Right lobe of liver (tissue), 6 donors: ENCODE data around the gene KCNQ2. TPM values are rescaled to one million over a fixed set of nuclear protein-coding genes. Genes with fewer than 3 reads are reported as not detected.

ENCODE experiments used
- ATAC-seq, 4 donors: fragments of 200-7000 bp; cut with Tn5 transposase; one replicate each; pipeline ENCODE4 v1.9.1; 2020; ENCODE audit warnings: mild to moderate bottlenecking in 4 of 4, moderate library complexity in 4 of 4
- DNase-seq, 3 donors: peaks; one replicate each; pipeline ENCODE4 v3.0.0-alpha.2; 2020
- H3K27ac ChIP-seq, 3 donors: fragments of 200-600 bp; one replicate each; pipeline ENCODE4 v1.8.0; 2022
- H3K27me3 ChIP-seq, 2 donors: fragments of 200-600 bp; one replicate each; pipeline ENCODE4 v1.8.0; 2022
- H3K36me3 ChIP-seq, 4 donors: fragments of 200-600 bp; sonication (generic) in 1 of 4; one replicate each; pipeline versions ENCODE4 v1.5.1 to v1.8.0; 2017 to 2022; ENCODE audit warnings: control low read depth in 1 of 4
- H3K4me1 ChIP-seq, 4 donors: fragments of 200-600 bp; sonication (generic) in 1 of 4; one replicate each; pipeline versions ENCODE4 v1.5.1 to v1.8.0; 2017 to 2022; ENCODE audit warnings: control low read depth in 1 of 4
- H3K4me3 ChIP-seq, 3 donors: fragments of 200-600 bp; one replicate each; pipeline ENCODE4 v1.8.0; 2022
- H3K9me3 ChIP-seq, 4 donors: fragments of 200-600 bp; sonication (generic) in 1 of 4; one replicate each; pipeline versions ENCODE4 v1.5.1 to v1.8.0; 2017 to 2022; ENCODE audit warnings: control low read depth in 1 of 4
- POLR2A ChIP-seq: fragments of 450-650 bp; IDR thresholded peaks from one replicate; pipeline ENCODE4 v1.6.1; 2017; ENCODE audit warnings: antibody characterized with exemption, mild to moderate bottlenecking
- WGBS: methylation state at CpG from one replicate; pipeline ENCODE4 v1.1.6; 2018; ENCODE audit warnings: low coverage, low lambda C conversion rate; ENCODE audit not compliant: insufficient coverage; ENCODE audit errors: missing lambda C conversion rate; 5-methylcytosine and 5-hydroxymethylcytosine counted together
- intact Hi-C, 2 donors: fragments of 100-400 bp; cut with DNase I; formaldehyde crosslinking; loops; one replicate each; pipeline versions ENCODE4 v1.11.2 to v1.14.1; 2022
- total RNA-seq, 6 experiments: library from RNA; depleted of rRNA in 2 of 6; stranded (reverse); fragments of >200 nt in 2 of 6; fragmentation: NEBNext Ultra II Directional in 3 of 6; extraction: Animal tissue kit (Norgen Biotek cat#: 25700) in 3 of 6; gene quantifications; one replicate each; pipeline versions ENCODE4 v1.1.0 to v1.2.4, GENCODE V29; 2016 to 2023
- TF ChIP-seq, protein P1 (sequence below), 4 donors: fragments of 200-600 bp in 3 of 4; fragments of 450-650 bp in 1 of 4; IDR thresholded peaks; one replicate each; pipeline versions ENCODE4 v1.5.1 to v1.8.0; 2016 to 2022; ENCODE audit warnings: antibody characterized with exemption in 4 of 4, mild to moderate bottlenecking in 2 of 4
- donor health status: DM: no; HTN: yes; CAD: no.
- donor health status: DM: no; HTN: no; CAD: no.
- donor health status: DM: no; HTN: no; CAD: no.
- donor health status: DM: no; HTN: yes; CAD: no.
- donor health status: DM: no; HTN: yes; CAD: no.

The KCNQ2 gene
- total RNA-seq, 6 experiments from 2014 or later: not detected

DNA sequence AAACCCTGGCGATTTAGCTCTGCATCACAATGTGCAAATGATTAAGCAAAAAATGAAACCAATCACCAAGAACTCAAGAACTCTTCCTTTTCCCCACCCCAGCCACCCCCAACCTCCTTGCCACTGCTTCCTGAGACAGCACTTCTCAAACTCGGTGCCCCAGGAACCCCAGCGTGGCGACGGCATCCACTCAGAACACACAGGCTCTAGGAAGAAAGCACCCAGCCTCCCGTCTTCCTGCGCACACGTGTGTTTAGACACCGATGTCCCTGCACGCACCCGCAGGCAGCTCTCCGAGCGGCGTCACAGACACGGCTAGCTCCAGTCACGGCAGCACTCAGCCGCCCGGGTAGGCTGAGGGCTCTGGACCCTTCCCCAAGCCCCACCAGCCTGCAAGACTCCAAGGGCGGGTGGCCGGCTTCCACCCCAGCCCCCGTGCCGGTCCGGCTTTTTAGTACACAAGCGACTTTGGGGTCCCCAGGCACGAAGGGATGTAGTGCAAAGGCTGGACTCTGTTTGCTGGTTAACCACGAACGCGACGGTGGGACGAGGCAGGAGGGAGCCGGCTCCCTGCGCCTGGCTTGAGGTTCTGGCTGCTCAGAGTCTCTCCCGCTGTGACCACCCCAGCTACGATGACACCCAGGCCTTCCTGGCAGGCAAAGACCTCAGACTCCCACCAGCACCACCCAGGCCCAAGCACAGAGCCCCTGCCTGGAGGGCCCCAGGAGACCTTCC is 51.9 kb downstream of the KCNQ2 start:
- Histone ChIP-seq H3K27me3 (no peaks in the 10 kb centered on the region), H3K4me3 (no peak overlapping the region), H3K9me3 (no peaks in the 10 kb centered on the region), H3K36me3 (no peaks in the 10 kb centered on the region), H3K27ac (no peak overlapping the region), H3K4me1 (no peaks in the 10 kb centered on the region)
- intact Hi-C loops: no loop called here
- WGBS: 40% methylated on average over 1 of the region's 34 CpGs
- ATAC-seq: no peak
- no peak for DNase-seq
- TF ChIP-seq, protein P1, sequence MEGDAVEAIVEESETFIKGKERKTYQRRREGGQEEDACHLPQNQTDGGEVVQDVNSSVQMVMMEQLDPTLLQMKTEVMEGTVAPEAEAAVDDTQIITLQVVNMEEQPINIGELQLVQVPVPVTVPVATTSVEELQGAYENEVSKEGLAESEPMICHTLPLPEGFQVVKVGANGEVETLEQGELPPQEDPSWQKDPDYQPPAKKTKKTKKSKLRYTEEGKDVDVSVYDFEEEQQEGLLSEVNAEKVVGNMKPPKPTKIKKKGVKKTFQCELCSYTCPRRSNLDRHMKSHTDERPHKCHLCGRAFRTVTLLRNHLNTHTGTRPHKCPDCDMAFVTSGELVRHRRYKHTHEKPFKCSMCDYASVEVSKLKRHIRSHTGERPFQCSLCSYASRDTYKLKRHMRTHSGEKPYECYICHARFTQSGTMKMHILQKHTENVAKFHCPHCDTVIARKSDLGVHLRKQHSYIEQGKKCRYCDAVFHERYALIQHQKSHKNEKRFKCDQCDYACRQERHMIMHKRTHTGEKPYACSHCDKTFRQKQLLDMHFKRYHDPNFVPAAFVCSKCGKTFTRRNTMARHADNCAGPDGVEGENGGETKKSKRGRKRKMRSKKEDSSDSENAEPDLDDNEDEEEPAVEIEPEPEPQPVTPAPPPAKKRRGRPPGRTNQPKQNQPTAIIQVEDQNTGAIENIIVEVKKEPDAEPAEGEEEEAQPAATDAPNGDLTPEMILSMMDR (IDR thresholded peaks at IDR 0.05): no peak
- TF ChIP-seq POLR2A: no peak

DNA sequence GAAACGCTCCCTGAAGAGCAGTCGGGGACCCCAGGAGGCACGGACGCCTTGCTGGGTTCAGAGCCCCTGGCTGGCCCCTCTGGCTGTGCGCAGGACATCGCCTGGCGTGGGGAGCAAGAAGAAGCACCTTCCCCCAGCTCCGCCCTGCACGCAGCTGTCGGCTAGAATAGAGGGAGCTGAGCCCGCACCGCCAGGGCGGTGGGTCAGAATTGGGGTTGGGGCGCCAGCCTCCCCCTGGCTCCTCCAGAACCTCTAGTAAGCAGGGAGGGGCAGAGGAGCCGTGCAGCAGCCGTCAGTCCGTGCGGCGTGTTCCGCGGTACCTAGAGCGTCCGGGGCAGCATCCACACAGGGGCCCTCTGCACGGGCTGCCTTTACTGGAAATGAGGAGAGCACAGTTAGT is 53.2 kb downstream of the KCNQ2 start:
- H3K36me3 ChIP-seq: no peaks in the 10 kb centered on the region
- intact Hi-C loops: no loop called here
- no peak for TF ChIP-seq POLR2A
- TF ChIP-seq, protein P1 (IDR thresholded peaks at IDR 0.05): no peak
- no peaks in the 10 kb centered on the region for H3K4me1 ChIP-seq
- H3K27me3 ChIP-seq: no peaks in the 10 kb centered on the region
- DNase-seq (no peak), ATAC-seq (no peak)
- H3K4me3 ChIP-seq: no peak overlapping the region
- H3K27ac ChIP-seq: no peak overlapping the region
- no CpG with 5 or more reads among the region's 24 CpGs for WGBS
- H3K9me3 ChIP-seq: no peaks in the 10 kb centered on the region

DNA sequence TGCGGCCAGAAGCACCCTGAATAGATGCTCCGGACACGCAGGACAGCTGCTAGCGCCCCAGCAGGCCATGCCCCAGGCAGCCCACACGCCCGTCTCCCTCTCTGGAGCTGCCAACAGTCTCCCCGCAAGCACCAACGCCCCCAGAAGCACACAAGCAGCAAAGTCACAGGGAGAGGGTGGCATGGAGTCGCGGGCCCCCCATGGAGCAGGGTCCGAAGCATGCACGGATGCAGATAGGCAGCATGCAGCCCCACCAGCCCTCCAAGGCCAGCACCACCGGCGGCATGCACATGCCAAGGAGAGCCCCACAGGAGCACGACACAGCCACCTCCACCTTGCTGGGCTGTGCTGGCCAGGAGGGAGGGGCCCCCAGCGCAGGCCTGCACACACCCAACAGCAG is 53.8 kb downstream of the KCNQ2 start:
- H3K27me3 ChIP-seq: no peaks in the 10 kb centered on the region
- intact Hi-C loops: no loop called here
- DNase-seq: no peak
- H3K4me3 ChIP-seq: no peak overlapping the region
- H3K36me3 ChIP-seq: no peaks in the 10 kb centered on the region
- no peaks in the 10 kb centered on the region for H3K9me3 ChIP-seq
- WGBS: 63% methylated on average over 3 of the region's 16 CpGs
- no peak for TF ChIP-seq POLR2A
- TF ChIP-seq, protein P1 (IDR thresholded peaks at IDR 0.05): no peak
- no peaks in the 10 kb centered on the region for H3K4me1 ChIP-seq
- no peak overlapping the region for H3K27ac ChIP-seq
- no peak for ATAC-seq

DNA sequence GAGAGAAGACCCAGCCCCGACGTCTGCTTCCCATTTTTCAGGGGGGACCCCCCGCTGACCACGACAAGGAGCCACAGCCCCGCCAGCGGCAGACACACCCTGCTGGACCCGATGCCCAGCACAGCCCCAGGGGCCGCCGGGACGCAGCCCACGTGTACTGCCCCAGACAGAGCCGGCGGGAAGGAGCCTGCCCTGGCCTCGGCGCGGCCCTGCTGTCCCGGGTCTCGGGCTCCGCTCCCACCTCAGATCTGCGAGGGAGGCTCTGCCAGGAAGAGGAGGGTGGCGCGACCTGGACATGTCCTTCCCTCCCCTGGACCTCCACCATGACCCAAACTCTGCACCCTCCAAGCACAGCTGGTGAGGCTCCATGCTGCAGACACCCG is 54.7 kb downstream of the KCNQ2 start:
- intact Hi-C loops: no loop called here
- WGBS: 40% methylated on average over 3 of the region's 23 CpGs
- H3K4me3 ChIP-seq: no peak overlapping the region

More for the DNA sequence above, 54.7 kb downstream of the KCNQ2 start:
- no peaks in the 10 kb centered on the region for H3K27me3 ChIP-seq
- no peak for ATAC-seq
- no peak for DNase-seq
- H3K9me3 ChIP-seq: no peaks in the 10 kb centered on the region
- H3K36me3 ChIP-seq: no peaks in the 10 kb centered on the region
- H3K4me1 ChIP-seq: no peaks in the 10 kb centered on the region
- TF ChIP-seq, protein P1 (IDR thresholded peaks at IDR 0.05): no peak
- no peak for TF ChIP-seq POLR2A
- no peak overlapping the region for H3K27ac ChIP-seq
